DMS53 (cell line): Measurements from ENCODE around the gene RBPMS2.
A peak's percentile ranks its signal among the peaks of the same experiment; 100 is the strongest.

Experiments
- DNase-seq: peaks from one replicate; lab custom pipeline; 2025; lab: John Stamatoyannopoulos, UW

The RBPMS2 gene

DNA sequence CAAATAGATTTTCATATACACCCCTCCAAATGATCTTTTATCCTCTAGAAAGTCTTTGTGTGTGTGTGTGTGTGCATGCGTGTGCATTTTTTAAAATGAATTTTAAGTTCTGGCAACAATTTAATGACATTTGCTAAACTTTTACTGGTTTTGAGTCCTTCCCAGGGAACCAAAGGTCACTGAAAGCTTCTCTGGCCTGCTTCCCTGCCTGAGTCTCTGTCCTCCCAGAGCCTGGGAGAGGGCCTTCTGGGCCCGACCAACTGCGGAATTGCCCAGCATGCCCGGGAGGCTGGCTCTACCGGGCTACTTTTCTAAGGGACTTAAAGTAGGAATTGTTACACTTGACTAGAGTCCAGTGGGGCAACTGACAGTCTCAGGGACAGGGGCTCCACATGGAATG is 7.4 kb upstream of the RBPMS2 start:
- no peak for DNase-seq

DNA sequence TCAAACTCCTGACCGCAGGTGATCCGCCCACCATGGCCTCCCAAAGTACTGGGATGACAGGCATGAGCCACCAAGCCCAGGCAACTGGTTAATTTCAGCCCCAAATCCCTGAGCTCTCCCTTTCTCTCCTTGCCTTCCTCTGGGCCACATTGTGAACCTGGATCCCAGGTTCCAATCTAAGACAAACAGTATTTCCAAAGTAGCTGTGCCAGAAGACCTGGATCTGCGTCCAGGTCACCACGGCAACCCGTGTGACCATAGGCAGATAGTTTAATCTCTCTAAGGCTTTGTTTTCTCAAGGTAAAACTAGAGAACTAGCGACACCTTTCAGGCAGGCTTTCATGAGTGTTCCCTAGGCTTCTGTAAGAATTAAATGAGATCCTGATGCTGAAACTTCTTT is 5.9 kb upstream of the RBPMS2 start:
- DNase-seq, result no peak

DNA sequence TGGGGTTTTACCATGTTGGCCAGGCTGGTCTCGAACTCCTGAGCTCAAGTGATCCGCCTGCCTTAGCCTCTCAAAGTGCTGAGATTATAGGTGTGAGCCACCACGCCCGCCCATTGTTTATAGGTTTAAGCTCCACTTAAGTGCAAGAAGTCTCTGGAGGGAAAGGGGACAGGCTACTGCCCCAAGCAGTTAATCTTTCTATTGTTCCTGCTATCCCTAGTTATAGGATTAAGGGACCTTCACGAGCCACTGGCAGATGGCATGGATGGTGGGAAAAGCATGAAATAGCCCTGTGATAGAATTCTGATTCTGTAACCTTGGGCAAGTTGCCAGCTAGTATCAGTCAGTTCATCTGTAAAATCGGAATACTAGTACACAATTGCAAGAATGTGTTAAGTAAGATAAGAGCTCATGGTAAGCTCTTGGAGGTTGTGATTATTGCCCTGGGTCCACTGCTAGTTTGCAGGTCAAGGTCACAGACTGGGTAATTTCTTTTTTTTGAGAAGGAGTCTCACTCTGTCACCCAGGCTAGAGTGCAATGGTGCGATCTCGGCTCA is 5.3 kb upstream of the RBPMS2 start:
- DNase-seq, result no peak

DNA sequence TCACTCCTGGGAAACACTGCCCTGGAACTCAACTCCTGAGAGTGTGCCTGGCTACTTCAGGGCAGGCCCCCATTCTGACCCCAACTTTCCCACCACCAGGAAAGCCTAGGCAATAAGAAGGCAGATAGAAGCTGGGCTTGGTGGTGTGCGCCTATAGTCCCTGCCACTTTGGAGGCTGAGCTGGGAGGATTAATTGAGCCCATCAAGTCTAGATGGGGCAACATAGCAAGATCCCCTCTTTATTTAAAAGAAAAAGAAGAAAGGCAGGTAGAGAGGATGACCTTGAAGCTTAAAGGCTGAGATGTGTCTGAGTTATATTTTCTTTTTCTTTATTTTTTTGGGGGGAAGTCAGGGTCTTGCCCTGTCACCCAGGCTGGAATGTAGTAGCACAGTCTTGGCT is 4.2 kb upstream of the RBPMS2 start:
- DNase-seq, result no peak

DNA sequence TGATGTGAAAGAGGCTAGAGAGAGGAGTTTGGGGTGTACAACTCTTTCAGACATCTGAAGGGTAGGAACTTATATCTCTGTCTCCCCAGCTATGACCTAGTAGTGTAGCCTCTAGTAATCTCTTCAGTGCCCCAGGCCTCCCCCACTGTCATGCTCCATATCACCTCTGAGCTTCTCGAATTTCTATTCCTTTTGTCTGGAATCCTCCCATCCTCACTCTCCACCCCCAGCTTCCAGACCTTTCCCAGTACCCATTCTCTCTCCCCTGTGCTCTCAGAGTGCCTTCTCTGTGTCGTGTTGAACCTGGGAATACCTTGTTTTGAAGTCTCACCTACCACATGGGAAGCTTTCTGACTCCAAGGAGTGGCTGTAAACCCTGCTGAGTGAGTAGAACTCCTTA is 3.6 kb upstream of the RBPMS2 start:
- no peak for DNase-seq

DNA sequence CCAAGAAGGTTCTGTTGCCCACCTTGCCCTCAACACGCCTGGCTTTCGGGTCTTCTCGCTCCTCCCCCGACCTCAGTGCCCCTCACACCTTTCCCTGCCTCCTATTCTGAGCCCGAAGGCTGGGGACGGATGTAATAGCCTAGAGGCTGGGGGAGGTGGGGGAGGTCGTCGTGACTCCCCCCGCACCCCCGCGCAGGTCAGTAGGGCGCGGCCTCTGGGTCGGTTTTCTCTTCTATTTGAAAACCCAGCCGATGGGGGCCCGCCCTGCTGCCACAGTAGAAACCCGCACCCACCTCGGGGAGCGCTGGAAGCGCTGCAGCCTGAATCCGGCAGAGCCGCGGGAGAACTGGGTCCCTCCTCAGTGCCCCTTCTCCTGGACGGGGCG is 1.0 kb upstream of the RBPMS2 start:
- no peak for DNase-seq

DNA sequence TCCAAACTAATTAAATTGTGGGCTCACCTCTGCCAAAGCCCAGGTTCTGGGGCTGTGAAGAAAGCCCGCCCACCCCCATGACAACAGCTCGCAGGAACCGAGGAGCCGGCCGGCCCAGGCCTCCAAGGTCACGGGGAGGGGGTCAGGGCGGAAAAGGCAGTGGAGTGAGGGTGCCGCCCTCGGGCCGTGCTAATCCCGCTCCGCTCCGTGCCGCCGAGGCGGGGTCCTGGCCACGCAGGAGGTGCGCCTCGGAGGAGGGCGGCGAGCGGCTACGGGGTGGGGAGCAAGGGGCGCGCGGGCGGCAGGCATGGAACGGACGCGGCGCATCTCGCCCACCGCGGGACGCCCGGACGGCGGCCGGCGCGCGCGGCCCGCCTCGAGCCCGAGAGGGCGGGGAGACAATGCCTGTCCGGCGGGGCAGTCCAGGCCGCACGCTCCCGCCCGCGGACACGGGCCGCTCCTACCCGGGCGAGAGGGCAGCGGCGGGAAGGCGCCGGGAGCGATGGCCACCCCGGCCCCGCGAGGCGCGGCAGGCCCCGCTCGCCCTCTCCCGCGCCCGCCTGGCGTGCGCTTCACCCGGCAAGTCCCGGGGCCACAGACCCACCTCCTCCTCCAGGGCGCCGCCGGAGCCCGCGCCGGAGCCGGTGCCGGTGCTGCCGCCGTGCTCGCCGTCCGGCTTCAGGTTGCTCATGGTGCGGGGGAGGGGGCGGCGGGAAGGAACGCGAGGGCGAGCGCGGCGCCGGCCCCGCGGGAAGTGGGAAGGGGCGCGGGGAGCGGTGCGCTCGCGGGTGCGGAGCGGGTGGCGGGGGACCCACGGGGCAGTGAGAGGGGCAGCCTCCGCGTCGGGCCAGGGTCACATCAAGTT is 528 bp downstream of the RBPMS2 start:
- peak; percentile 24 for DNase-seq

DNA sequence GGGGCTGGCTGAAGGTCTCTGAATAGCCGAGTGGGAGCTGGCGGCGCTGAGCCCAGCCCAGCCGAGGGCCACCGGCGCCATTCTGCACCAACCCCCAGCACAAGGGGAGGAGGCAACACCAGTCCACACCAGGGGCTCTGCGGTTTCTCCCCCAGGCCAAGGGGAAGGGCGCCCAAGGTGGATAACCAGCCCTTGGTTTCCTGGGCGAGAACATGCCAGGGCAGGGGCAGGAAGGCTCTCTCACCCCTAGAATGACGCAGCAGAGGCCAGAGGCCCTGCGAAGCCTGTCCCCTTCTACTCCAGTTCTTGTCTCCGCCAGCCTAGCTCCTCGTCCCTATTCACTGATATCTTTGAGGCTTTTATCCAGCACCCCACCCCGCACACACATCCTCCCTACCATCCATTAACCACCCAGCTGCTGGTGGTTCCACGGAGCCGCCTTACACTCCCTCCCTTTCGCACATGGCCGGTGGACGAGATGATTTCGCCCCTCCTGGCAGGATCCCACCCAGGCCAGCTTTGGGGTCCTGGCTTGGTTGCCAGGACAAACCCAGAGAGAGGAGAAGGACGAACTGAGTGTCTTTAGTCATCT is 1.3 kb downstream of the RBPMS2 start:
- no peak for DNase-seq

DNA sequence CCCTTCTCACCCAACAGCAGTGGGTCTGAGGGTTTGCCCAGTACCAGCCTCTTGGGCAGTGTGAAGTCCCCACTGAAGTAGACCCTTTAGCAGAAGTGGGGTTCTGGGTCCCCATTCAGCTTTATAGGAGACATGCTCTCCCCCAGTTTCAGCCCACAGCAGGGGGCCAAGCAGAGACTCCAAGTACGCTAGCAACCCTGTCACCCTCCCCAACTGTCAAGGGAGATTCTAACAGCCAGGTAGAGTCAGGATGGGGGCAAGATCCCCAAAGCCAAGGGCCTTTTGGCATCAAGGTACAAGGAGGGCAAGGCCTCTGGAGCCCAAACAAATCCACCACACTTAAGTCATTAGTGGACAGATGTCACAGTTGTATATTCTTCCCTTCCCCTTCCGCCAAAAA is 1.8 kb downstream of the RBPMS2 start:
- no peak for DNase-seq

DNA sequence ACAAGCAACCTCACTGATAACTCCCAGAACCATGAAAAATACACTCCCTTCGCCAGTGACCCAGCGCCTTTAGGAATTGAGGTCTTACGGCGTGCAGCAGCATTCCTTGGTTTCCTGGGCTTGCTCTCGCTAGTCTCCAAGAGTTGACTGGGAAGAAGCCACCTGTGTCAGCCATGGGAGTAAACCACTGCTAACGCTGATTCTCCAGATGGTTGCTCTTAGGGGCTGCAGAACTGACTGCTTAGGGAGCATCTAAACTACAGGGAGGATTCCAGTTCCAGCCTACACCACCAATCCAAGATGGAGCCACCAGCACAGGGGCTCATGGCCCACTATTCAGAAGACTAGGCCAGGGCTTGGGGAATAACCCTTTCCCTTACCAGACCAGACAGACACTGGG is 2.4 kb downstream of the RBPMS2 start:
- DNase-seq, result no peak

DNA sequence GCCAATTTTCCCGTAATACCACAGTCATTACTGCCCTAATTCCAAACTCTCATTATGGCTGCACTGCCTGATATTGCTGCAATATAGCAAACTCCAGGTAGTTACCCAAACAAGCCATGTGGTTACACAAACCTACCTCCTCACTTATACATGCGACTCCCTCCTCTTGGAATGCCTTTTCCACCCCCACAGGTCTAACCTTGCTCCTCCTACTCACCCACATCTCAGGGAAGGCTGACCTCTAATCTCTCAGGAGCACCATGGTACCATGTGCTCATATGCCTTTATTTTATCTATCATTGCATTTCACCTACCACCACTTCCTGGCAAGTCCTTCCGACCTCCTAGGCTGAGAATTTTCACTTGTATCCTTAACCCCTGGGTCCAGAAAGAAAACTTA is 2.9 kb downstream of the RBPMS2 start:
- DNase-seq, result no peak

DNA sequence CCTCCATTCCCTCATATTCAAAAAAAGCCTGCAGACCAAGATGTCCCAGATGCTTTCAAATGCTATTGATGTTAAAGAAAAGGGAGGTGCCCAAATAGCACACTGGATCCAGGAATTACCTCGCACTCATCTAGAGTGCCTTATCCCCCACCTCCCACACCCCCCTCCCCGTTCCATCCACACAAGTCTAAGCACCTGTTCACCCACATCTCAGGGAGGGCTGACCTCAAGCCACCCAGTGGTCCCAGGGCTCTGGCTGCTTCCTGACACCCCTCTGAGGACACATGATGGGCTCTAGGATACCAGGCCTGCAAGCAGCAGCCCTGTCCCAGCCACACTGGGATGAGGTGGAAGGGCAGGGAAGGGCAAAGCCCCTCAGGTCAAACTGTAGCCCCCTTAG is 4.8 kb downstream of the RBPMS2 start:
- DNase-seq, result no peak

DNA sequence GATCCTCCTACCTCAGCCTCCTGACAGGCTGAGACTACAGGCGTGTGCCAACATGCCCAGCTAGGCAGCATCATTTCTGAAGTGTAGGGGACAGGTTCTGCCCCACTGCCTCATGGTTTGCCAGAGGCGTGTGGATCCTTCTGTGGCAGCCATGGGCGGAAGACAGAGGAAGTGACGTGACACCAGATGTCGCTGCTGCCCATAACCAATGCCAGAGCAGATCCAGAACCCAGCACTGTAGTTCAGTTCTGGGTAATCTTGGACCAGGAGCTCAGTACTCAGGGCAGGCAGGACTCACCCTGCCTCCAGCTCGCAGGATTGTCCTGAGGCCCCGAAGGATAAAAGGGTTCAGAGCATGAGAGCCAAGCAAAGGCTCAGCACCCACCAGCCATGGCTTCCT is 8.2 kb downstream of the RBPMS2 start:
- DNase-seq, result peak; percentile 14

DNA sequence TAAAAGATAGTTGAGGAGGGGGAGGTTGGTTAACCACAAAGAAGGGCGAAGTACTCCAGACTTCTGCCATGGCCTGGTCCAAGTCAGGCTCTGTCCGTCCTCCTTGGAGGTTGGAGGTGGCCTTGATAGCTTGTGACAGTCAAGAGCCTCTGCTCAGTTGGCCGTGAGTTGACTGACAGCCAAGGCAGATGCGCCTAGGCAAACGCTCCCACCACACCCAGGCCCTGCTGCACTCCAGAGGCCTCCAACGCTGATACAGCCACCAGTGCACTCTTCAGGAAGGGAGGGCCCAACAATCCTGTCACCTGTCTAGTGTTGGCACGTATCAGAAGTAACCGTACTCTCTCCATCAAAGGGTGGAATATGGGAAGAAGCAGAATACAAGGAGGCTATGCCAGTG is 9.3 kb downstream of the RBPMS2 start:
- DNase-seq, result no peak

DNA sequence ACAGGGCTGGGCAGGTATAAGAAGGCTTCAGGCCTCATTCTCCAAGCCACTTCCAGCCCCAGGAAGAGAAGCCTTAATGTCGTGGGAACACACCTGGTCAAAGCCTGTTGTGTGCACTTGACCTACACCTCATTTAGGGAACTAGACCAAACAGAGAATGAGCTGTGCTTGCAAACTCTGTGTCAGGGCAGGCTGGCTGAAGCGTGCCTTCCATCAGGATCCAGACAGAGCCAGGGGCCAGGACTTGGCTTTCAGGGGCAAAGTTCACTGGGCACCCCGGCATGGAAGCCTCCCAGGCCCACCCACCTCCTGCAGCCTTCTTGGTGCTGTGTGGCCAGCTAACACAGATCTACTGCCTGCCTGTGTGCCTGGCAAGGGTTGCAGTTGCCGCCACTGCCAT is 11.5 kb downstream of the RBPMS2 start:
- no peak for DNase-seq

DNA sequence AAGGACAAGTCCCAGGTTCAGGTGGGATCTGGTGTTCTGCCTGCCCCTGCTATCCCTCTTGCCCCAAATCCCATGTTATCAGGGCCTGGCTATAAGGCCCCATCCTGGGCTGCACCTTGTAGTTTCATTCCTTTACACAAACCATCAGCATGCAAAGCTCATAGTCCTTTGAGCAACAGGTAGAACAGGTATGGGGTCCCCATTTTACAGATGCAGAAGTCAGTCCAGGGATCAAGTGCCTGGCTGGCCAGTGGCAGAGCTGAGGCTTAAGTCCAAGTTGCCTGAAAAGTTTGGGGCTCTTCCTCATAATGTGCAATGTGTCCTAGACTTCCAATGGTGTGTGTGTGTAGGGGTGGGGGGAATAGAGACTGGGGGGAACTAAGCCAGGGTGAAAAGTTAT is 11.9 kb downstream of the RBPMS2 start:
- DNase-seq, result no peak

DNA sequence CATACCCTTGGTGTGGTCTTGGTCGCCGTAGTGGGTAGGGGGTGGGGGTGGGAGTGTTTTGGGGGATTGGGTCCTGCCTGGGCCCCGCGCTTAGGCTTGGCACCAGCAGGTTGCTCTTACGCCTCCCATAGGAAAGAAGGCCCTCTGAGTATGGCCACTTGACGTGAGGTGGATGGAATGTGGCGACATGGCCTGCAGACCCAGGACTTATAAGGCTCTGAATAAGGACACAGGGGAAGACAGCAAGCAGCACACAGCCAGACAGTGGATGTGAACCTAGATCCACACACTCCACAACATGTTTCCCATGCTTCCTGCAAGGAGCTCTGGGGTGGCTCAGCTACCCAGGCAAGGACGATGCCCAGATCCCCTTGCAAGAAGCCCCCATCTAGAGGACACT is 12.4 kb downstream of the RBPMS2 start:
- DNase-seq, result no peak

DNA sequence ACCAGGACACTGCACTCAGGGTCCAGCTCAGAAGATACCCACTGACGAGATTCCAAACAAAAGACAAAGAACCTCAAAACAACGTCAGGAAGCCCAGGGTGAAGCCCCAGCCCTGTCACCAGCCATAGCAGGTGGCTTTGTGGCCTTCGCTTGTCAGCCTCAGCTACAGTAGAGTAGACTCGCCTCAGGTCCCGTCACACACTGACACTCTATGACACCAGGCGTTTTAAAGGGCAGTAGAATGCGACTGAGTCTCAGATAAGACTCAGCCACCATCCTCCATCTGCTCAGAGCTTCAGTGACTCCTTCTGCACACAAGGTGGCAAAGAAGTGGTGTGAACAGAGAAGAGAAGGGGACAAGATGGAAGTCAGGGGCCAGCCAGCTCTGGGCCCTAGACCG is 12.8 kb downstream of the RBPMS2 start:
- no peak for DNase-seq

DNA sequence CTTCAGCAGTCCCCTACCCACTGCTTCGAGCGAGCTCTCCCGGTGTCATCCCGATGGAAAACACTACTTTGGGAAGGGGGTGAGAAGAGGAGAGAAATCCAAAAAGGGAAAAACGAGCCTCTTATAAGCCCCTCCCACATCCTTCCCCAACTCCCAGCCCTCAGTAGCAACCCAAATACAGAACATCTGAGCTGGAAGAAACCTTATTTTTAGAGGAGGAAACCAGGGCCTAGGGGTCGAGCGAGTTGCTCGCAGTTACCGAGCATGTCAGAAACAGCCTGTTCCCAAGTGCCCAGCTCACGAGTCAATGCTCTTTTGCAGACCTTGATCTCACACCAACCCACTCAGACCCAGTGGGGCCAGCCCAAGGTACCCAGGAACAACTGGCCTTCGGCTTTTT is 14.2 kb downstream of the RBPMS2 start:
- no peak for DNase-seq

DNA sequence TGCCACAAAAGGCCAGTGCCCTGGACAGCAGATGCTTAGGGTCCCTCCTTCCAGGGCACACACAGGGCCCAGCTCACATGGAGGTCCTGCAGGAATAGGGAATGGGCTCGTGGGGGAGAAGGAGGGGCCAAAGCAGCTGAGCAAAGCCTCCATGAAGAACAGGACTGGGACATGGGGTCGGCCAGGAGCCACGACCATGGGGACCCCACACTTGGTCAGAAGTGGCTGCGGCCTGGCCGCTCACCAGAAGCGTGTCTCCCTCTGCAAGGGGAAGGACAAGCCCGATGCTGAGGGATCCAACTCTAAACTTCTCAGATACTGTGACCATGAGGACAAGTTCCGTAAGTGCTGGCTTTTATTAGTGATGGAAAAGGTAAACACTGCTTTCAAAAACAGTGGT is 15.3 kb downstream of the RBPMS2 start:
- DNase-seq, result no peak

DNA sequence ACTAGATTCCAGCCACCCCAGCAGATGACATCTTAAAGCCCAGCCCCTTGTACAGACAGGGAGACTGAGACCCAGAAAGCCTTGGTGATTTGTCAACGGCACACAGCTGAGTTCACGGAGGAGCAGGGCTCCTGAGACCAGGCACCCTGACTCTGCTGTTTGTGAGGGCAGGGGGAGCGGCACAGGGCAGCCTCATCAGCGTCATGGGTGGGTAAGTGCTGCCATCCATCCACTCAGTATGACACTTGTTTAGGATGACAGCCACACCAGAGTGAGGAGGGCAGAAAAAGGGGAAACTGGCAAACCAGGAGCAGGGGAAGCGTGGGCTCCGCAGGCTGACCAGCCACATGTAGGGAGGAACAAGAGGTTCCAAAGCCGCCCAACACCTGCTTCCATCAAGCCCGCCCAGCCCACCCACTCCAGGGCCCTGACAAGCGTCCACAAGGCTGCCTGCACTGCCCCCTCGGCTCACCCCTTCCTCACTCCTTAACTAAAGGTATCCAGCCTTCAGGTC is 19.9 kb downstream of the RBPMS2 start:
- no peak for DNase-seq

DNA sequence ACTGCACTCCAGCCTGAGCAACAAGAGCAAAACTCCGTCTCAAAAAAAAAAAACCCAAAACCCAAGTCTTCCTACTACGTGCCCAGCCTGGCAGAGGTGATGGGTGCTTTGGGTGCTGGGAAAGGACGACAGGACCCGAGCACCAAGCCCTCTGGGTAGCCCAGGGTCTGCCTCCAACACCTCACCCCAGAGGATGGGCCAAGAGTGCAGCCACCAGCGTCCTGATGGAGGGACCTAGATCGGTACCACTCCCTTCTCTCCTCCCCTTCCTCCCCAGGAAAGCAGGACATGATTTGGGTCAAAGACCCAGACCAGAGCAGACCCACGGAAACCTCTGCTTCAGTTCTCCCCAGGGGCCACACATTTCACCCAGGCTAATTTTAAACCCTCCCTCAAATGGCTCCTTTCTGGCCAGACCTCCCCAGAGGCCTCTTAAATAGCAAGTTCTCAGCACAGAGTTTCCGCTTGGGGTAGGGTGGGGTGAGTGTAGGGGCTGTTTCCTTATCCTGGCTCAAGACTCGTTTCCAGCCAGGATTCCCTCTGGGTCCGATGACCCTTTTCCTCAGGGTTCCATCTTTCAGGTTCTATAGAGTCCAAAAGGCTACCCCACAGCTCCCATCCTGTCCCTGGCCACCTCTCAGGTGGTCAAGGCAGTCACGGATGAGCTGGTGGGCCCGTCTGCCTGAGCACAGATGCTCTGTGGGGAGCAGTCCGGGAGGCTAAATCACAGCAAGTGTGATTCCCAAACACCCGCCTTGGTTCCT is 20.5 kb downstream of the RBPMS2 start:
- DNase-seq, result no peak
